ENCODE measurements around the gene PEAR1. TPM values are rescaled to one million over a fixed set of nuclear protein-coding genes. Genes with fewer than 3 reads are reported as not detected.

Gene PEAR1
- total and polyA plus RNA-seq, 2 of the 4 experiments (the other 2 are of a cell fraction) = 2.0 to 44.4 TPM

DNA sequence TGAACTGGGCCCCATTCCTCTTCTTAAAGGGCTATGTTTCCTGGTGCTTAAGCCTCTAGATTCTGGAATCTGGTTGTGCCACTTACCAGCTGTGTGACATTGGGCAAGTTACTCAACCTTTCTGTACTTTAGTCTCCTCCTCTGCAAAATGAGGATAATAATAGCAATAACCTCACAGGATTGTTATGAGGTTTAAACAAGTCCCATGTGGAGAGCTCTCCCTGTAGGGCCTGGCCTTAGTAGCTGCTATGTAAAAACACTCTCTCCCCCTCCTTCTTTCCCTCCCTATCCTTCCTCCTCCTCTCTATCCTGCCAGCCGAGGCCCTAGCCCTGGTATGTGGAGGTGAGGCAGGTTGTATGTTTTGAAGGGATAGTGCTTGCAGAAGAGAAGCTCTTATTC lies 8.2 kb upstream of the PEAR1 start:
- Histone ChIP-seq H3K18ac (ENCODE audit: low read depth, low read length) (no peak overlapping the region), H3K9me1 (ENCODE audit: insufficient read depth, low read length) (no peaks in the 10 kb centered on the region), H4K5ac (ENCODE audit: low read depth, low read length) (no peak overlapping the region), H3K4ac (ENCODE audit: low read depth, low read length) (no peak overlapping the region), H4K91ac (ENCODE audit: insufficient read depth, low read depth, low read length) (no peak overlapping the region), H3K23ac (ENCODE audit: low read depth, low read length) (no peak overlapping the region), H3K27ac (ENCODE audit: insufficient read depth, low read length) (no peak overlapping the region), H2BK120ac (ENCODE audit: low read depth, low read length) (no peak overlapping the region), H4K20me1 (ENCODE audit: insufficient read depth, low read length) (no peaks in the 10 kb centered on the region; the same call in 1 of the 2 replicates), H2AK5ac (ENCODE audit: low read depth, low read length) (no peak overlapping the region), H3K9ac (ENCODE audit: low read depth, low read length) (no peak overlapping the region), H3K4me2 (ENCODE audit: low read depth, low read length) (no peak overlapping the region), H4K8ac (ENCODE audit: low read depth in 2 of 2, low read length in 2 of 2) (no peak overlapping the region), H2AK9ac (replicated peaks; ENCODE audit: low read depth, low read length, poor library complexity) (no peak overlapping the region), H2BK5ac (ENCODE audit: low read depth, low read length, poor library complexity, severe bottlenecking) (no peak overlapping the region), H2BK15ac (ENCODE audit: low read depth, low read length) (no peak overlapping the region), H2AFZ (replicated peaks; ENCODE audit: low read length, poor library complexity) (no peak overlapping the region), H3K56ac (ENCODE audit: extremely low read depth, insufficient read depth, low read length) (no peak overlapping the region), H2BK20ac (ENCODE audit: low read depth, low read length) (no peak overlapping the region), H3K36me3 (ENCODE audit: control insufficient read depth, insufficient read depth, low read length) (no peaks in the 10 kb centered on the region), H3K4me3 (ENCODE audit: insufficient read depth, low read depth, low read length) (no peak overlapping the region), H3K79me1 (ENCODE audit: low read depth in 1 of 2, low read length in 2 of 2) (no peaks in the 10 kb centered on the region), H3K27me3 (ENCODE audit: control insufficient read depth, insufficient read depth, low read length) (peaks cover 84% of the 10 kb centered on the region), H3K14ac (replicated peaks; ENCODE audit: low read depth, low read length) (no peak overlapping the region), H3K9me3 (ENCODE audit: control insufficient read depth, insufficient read depth, low read length) (no peaks in the 10 kb centered on the region), H3K4me1 (ENCODE audit: control insufficient read depth, insufficient read depth, low read length) (no peaks in the 10 kb centered on the region)
- DNase-seq = no peak
- no CpG with 5 or more reads among the region's 1 CpG for WGBS, 2 experiments (ENCODE audit: extremely low coverage in 2 of 2, insufficient read length in 1 of 2)
- TF ChIP-seq CEBPB (IDR thresholded peaks at IDR 0.05; ENCODE audit: low read depth, low read length) (no peak), CHD1 (IDR thresholded peaks at IDR 0.05; ENCODE audit: low read depth, low read length) (no peak), RCOR1 (IDR thresholded peaks at IDR 0.05; ENCODE audit: insufficient replicate concordance, low read length) (no peak), MAFK (IDR thresholded peaks at IDR 0.05; ENCODE audit: low read depth, low read length) (no peak), BHLHE40 (IDR thresholded peaks at IDR 0.05; ENCODE audit: low read depth, low read length) (no peak), MAZ (IDR thresholded peaks at IDR 0.05; ENCODE audit: borderline replicate concordance, low read depth, low read length) (no peak), SMC3 (IDR thresholded peaks at IDR 0.05; ENCODE audit: low read depth, low read length) (no peak), RAD21 (IDR thresholded peaks at IDR 0.05; ENCODE audit: low read length) (no peak), NFE2L2 (IDR thresholded peaks at IDR 0.05; ENCODE audit: low read depth, low read length) (no peak), FOS (IDR thresholded peaks at IDR 0.05; ENCODE audit: low read depth, low read length) (no peak), POLR2A (IDR thresholded peaks at IDR 0.05; ENCODE audit: low read depth, low read length) (no peak), RFX5 (IDR thresholded peaks at IDR 0.05; ENCODE audit: low read depth, low read length) (no peak)
- TF ChIP-seq, protein P1, sequence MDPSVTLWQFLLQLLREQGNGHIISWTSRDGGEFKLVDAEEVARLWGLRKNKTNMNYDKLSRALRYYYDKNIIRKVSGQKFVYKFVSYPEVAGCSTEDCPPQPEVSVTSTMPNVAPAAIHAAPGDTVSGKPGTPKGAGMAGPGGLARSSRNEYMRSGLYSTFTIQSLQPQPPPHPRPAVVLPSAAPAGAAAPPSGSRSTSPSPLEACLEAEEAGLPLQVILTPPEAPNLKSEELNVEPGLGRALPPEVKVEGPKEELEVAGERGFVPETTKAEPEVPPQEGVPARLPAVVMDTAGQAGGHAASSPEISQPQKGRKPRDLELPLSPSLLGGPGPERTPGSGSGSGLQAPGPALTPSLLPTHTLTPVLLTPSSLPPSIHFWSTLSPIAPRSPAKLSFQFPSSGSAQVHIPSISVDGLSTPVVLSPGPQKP (IDR thresholded peaks at IDR 0.05; ENCODE audit: borderline replicate concordance, low read depth, low read length) = no peak
- TF ChIP-seq, protein P2, sequence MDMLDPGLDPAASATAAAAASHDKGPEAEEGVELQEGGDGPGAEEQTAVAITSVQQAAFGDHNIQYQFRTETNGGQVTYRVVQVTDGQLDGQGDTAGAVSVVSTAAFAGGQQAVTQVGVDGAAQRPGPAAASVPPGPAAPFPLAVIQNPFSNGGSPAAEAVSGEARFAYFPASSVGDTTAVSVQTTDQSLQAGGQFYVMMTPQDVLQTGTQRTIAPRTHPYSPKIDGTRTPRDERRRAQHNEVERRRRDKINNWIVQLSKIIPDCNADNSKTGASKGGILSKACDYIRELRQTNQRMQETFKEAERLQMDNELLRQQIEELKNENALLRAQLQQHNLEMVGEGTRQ (IDR thresholded peaks at IDR 0.05; ENCODE audit: low read depth, low read length) = no peak
- ChIA-PET CTCF (interaction anchor here (1.1 kb wide), 1 partner anchor 47 kb away, joined by 3 read pairs; no protein-coding TSS in a partner anchor), POLR2A (ENCODE audit: unreplicated experiment) (no interaction called here)
- BruUV-seq (replicated peaks) = no TSS peak
- in situ Hi-C loops (cut with MboI; ENCODE audit: low sequenced_read_pairs) = loop anchor here (10.0 kb wide), 1 partner anchor 191 kb away; no protein-coding TSS in a partner anchor
- no peak for ATAC-seq (ENCODE audit: low read depth)
- dilution Hi-C loops (cut with HindIII; ENCODE audit: low sequenced_read_pairs, unreplicated experiment) = no loop called here
- intact Hi-C loops (cut with micrococcal nuclease) = no loop called here

Measured in IMR-90 (cell line).